ENCODE results near the gene HTR6. TPM values are rescaled to one million over a fixed set of nuclear protein-coding genes. Genes with fewer than 3 reads are reported as not detected.

The HTR6 gene
- total RNA-seq: not detected
- long read RNA-seq: 0 reads

GRCh38 chr1:19664453-19665185 lies at the start of gene HTR6:
Gene HTR6 (plus strand): TSS chr1:19664875. CDS start chr1:19665754, 879 bp downstream.
- 0% methylated on average over 3 of the region's 80 CpGs for WGBS (ENCODE audit: insufficient coverage, low coverage, low lambda C conversion rate, missing lambda C conversion rate)
- intact Hi-C loops (cut with DNase I): no loop called here
- no peaks in the 10 kb centered on the region for H3K9me3 ChIP-seq
- H3K4me1 ChIP-seq: peaks cover 0 to 7% (median 0%) of the 10 kb centered on the region in 4 donors
- H3K27me3 ChIP-seq: peaks cover 3 to 11% of the 10 kb centered on the region in 2 donors
- DNase-seq: no peak
- no peak within 1 kb of the TSS for H3K4me3 ChIP-seq
- no peak within 1 kb of the TSS for H3K27ac ChIP-seq
- ATAC-seq: no peak
- no peak for TF ChIP-seq POLR2A (IDR thresholded peaks at IDR 0.05)
- no peak for TF ChIP-seq CTCF (IDR thresholded peaks at IDR 0.05)
- no peaks in the 10 kb centered on the region for H3K36me3 ChIP-seq

- no peak overlapping the region for H3K27ac ChIP-seq
Observed at GRCh38 chr1:19615438-19615837, 49.2 kb upstream of the HTR6 start.

GRCh38 chr1:19616489-19616888 lies 48.2 kb upstream of the HTR6 start:
- intact Hi-C loops (cut with DNase I): no loop called here
- no peaks in the 10 kb centered on the region for H3K9me3 ChIP-seq
- H3K27me3 ChIP-seq: no peaks in the 10 kb centered on the region
- WGBS (ENCODE audit: insufficient coverage, low coverage, low lambda C conversion rate, missing lambda C conversion rate): 70% methylated on average over 2 of the region's 2 CpGs
- no peak for TF ChIP-seq CTCF (IDR thresholded peaks at IDR 0.05)
- TF ChIP-seq POLR2A (IDR thresholded peaks at IDR 0.05): no peak
- no peak overlapping the region for H3K4me3 ChIP-seq
- no peak overlapping the region for H3K27ac ChIP-seq
- no peak for DNase-seq
- H3K36me3 ChIP-seq: peaks cover 0 to 2% (median 0%) of the 10 kb centered on the region in 4 donors
- H3K4me1 ChIP-seq: peaks cover 0 to 15% (median 6%) of the 10 kb centered on the region in 4 donors
- ATAC-seq: no peak

More at GRCh38 chr1:19615438-19615837, 49.2 kb upstream of the HTR6 start:
- no peak overlapping the region for H3K4me3 ChIP-seq
- H3K4me1 ChIP-seq: peaks cover 0 to 15% (median 6%) of the 10 kb centered on the region in 4 donors
- peaks cover 0 to 2% (median 0%) of the 10 kb centered on the region in 4 donors for H3K36me3 ChIP-seq
- intact Hi-C loops (cut with DNase I): no loop called here
- TF ChIP-seq CTCF (IDR thresholded peaks at IDR 0.05) (no peak), POLR2A (IDR thresholded peaks at IDR 0.05) (no peak)
- no peaks in the 10 kb centered on the region for H3K27me3 ChIP-seq
- H3K9me3 ChIP-seq: no peaks in the 10 kb centered on the region
- ATAC-seq: no peak
- WGBS (ENCODE audit: insufficient coverage, low coverage, low lambda C conversion rate, missing lambda C conversion rate): 78% methylated on average over 6 of the region's 6 CpGs
- DNase-seq: no peak

GRCh38 chr1:19617376-19617775 lies 47.3 kb upstream of the HTR6 start:
- intact Hi-C loops (cut with DNase I): no loop called here
- Histone ChIP-seq H3K27me3 (no peaks in the 10 kb centered on the region), H3K9me3 (no peaks in the 10 kb centered on the region), H3K4me3 (no peak overlapping the region), H3K4me1 (peaks cover 0 to 15% (median 6%) of the 10 kb centered on the region in 4 donors), H3K36me3 (peaks cover 0 to 2% (median 0%) of the 10 kb centered on the region in 4 donors), H3K27ac (no peak overlapping the region)
- TF ChIP-seq POLR2A (IDR thresholded peaks at IDR 0.05) (no peak), CTCF (IDR thresholded peaks at IDR 0.05) (no peak)
- 76% methylated on average over 3 of the region's 3 CpGs for WGBS (ENCODE audit: insufficient coverage, low coverage, low lambda C conversion rate, missing lambda C conversion rate)
- DNase-seq: no peak
- ATAC-seq: no peak
